IMR-90 (cell line): ENCODE measurements around the gene ZFPM1. TPM values are rescaled to one million over a fixed set of nuclear protein-coding genes. Genes with fewer than 3 reads are reported as not detected.

Source experiments
- ATAC-seq: fragments of 200-7000 bp; cut with Tn5 transposase; 2 replicates; pipeline ENCODE4 v1.9.1; 2020; ENCODE audit warnings: low read depth, mild to moderate bottlenecking, moderate library complexity
- BruUV-seq: library from RNA; stranded (reverse); fragments of 400-500 nt; replicated peaks from 2 replicates; lab custom pipeline; 2021; lab: Mats Ljungman, UMichigan
- CTCF ChIA-PET: fragments of 300-600 bp; formaldehyde crosslinking; extraction: SDS; loops from one replicate; lab custom pipeline; 2021; ENCODE audit warnings: antibody characterized with exemption; lab: Yijun Ruan, JAX
- POLR2A ChIA-PET: fragments of 300-600 bp; sonication (Branson Sonifier 250); formaldehyde crosslinking; loops from one replicate; lab custom pipeline; 2022; ENCODE audit warnings: antibody characterized with exemption; ENCODE audit not compliant: unreplicated experiment; lab: Charles Lee
- DNase-seq: peaks from one replicate; pipeline ENCODE4 v3.0.0; 2013
- H2AFZ ChIP-seq: replicated peaks from 2 replicates; pipeline ENCODE3; 2013; ENCODE audit warnings: low read length, mild to moderate bottlenecking; ENCODE audit not compliant: poor library complexity
- H2AK5ac ChIP-seq: 2 replicates; pipeline ENCODE4 v1.6.1; 2013; ENCODE audit warnings: low read depth, low read length, inconsistent platforms
- H2AK9ac ChIP-seq: replicated peaks from 2 replicates; pipeline ENCODE3; 2013; ENCODE audit warnings: mild to moderate bottlenecking, low read depth, low read length, moderate library complexity; ENCODE audit not compliant: poor library complexity
- H2BK120ac ChIP-seq: 2 replicates; pipeline ENCODE4 v1.6.1; 2013; ENCODE audit warnings: low read depth, low read length, inconsistent platforms
- H2BK15ac ChIP-seq: 3 replicates; pipeline ENCODE4 v1.6.1; 2013; ENCODE audit warnings: low read depth, low read length, inconsistent platforms
- H2BK20ac ChIP-seq: 2 replicates; pipeline ENCODE4 v1.6.1; 2013; ENCODE audit warnings: low read depth, mild to moderate bottlenecking, inconsistent platforms, low read length, moderate library complexity
- H2BK5ac ChIP-seq: 2 replicates; pipeline ENCODE4 v1.6.1; 2013; ENCODE audit warnings: mild to moderate bottlenecking, low read depth, low read length, inconsistent platforms; ENCODE audit not compliant: poor library complexity, severe bottlenecking
- H3K14ac ChIP-seq: replicated peaks from 2 replicates; pipeline ENCODE4 v1.6.1; 2013; ENCODE audit warnings: low read depth, low read length, inconsistent platforms
- H3K18ac ChIP-seq: 2 replicates; pipeline ENCODE4 v1.6.1; 2013; ENCODE audit warnings: low read depth, low read length, control low read depth
- H3K23ac ChIP-seq: 2 replicates; pipeline ENCODE4 v1.6.1; 2013; ENCODE audit warnings: low read depth, low read length, inconsistent platforms
- H3K27ac ChIP-seq: 2 replicates; pipeline ENCODE4 v1.5.1; 2013; ENCODE audit warnings: mild to moderate bottlenecking, control low read depth, low read length; ENCODE audit not compliant: insufficient read depth
- H3K27me3 ChIP-seq: 2 replicates; pipeline ENCODE4 v1.6.1; 2013; ENCODE audit warnings: low read length; ENCODE audit not compliant: control insufficient read depth, insufficient read depth
- H3K36me3 ChIP-seq: 2 replicates; pipeline ENCODE4 v1.6.1; 2013; ENCODE audit warnings: low read length, mixed read lengths; ENCODE audit not compliant: control insufficient read depth, insufficient read depth
- H3K4ac ChIP-seq: 2 replicates; pipeline ENCODE4 v1.6.1; 2013; ENCODE audit warnings: low read depth, low read length, inconsistent platforms
- H3K4me1 ChIP-seq: 2 replicates; pipeline ENCODE4 v1.6.1; 2013; ENCODE audit warnings: low read length, mixed read lengths; ENCODE audit not compliant: control insufficient read depth, insufficient read depth
- H3K4me2 ChIP-seq: 2 replicates; pipeline ENCODE4 v1.6.1; 2013; ENCODE audit warnings: low read depth, mild to moderate bottlenecking, control low read depth, low read length, moderate library complexity
- H3K4me3 ChIP-seq: 2 replicates; pipeline ENCODE4 v1.5.1; 2013; ENCODE audit warnings: low read depth, mild to moderate bottlenecking, control low read depth, low read length, moderate library complexity; ENCODE audit not compliant: insufficient read depth
- H3K56ac ChIP-seq: 2 replicates; pipeline ENCODE4 v1.6.1; 2013; ENCODE audit warnings: low read length, inconsistent platforms; ENCODE audit not compliant: insufficient read depth; ENCODE audit errors: extremely low read depth
- H3K79me1 ChIP-seq, 2 experiments: 2 replicates each; pipeline ENCODE4 v1.6.1; 2013; ENCODE audit warnings: low read length in 2 of 2, inconsistent platforms in 1 of 2, low read depth in 1 of 2
- H3K9ac ChIP-seq: 2 replicates; pipeline ENCODE4 v1.6.1; 2013; ENCODE audit warnings: low read depth, low read length, control low read depth
- H3K9me1 ChIP-seq: 2 replicates; pipeline ENCODE4 v1.6.1; 2013; ENCODE audit warnings: low read length, inconsistent platforms; ENCODE audit not compliant: insufficient read depth
- H3K9me3 ChIP-seq: 2 replicates; pipeline ENCODE4 v1.6.1; 2013; ENCODE audit warnings: low read length; ENCODE audit not compliant: control insufficient read depth, insufficient read depth
- H4K20me1 ChIP-seq: 2 replicates; pipeline ENCODE4 v1.6.1; 2013; ENCODE audit warnings: low read length, inconsistent platforms; ENCODE audit not compliant: insufficient read depth
- H4K5ac ChIP-seq: 2 replicates; pipeline ENCODE4 v1.6.1; 2013; ENCODE audit warnings: mild to moderate bottlenecking, low read depth, low read length, control low read depth
- H4K8ac ChIP-seq, 2 experiments: 2 replicates each; pipeline ENCODE4 v1.6.1; 2013; ENCODE audit warnings: low read depth in 2 of 2, low read length in 2 of 2, control low read depth in 1 of 2, inconsistent platforms in 1 of 2
- H4K91ac ChIP-seq: 2 replicates; pipeline ENCODE4 v1.6.1; 2013; ENCODE audit warnings: low read depth, low read length, inconsistent platforms; ENCODE audit not compliant: insufficient read depth
- FOS ChIP-seq: fragments of 150-350 bp; IDR thresholded peaks from 2 replicates; pipeline ENCODE4 v1.6.1; 2016; ENCODE audit warnings: low read depth, low read length
- MAFK ChIP-seq: IDR thresholded peaks from 2 replicates; pipeline ENCODE4 v1.6.1; 2012; ENCODE audit warnings: low read depth, low read length, improper control_type of control experiment
- NFE2L2 ChIP-seq: fragments of 150-350 bp; IDR thresholded peaks from 2 replicates; pipeline ENCODE4 v1.6.1; 2016; ENCODE audit warnings: low read depth, mild to moderate bottlenecking, low read length
- RCOR1 ChIP-seq: IDR thresholded peaks from 2 replicates; pipeline ENCODE4 v1.6.1; 2012; ENCODE audit warnings: mild to moderate bottlenecking, low read length, improper control_type of control experiment; ENCODE audit not compliant: insufficient replicate concordance
- RFX5 ChIP-seq: IDR thresholded peaks from 2 replicates; pipeline ENCODE4 v1.8.0; 2012; ENCODE audit warnings: low read depth, mild to moderate bottlenecking, low read length, moderate library complexity
- WGBS, 2 experiments: methylation state at CpG; one replicate each; pipeline versions ENCODE4 v1.1.5 to v1.1.7; 2013; ENCODE audit warnings: missing lambda C conversion rate in 2 of 2; ENCODE audit not compliant: insufficient read length in 1 of 2; ENCODE audit errors: extremely low coverage in 2 of 2; 5-methylcytosine and 5-hydroxymethylcytosine counted together
- dilution Hi-C: fragments of 300-500 bp; cut with HindIII; formaldehyde crosslinking; loops from one replicate; pipeline ENCODE4 v1.14.3; 2018; ENCODE audit warnings: low sequenced_read_pairs; ENCODE audit not compliant: unreplicated experiment
- in situ Hi-C: fragments of 300-500 bp; cut with MboI; formaldehyde crosslinking; loops from 3 replicates; pipeline ENCODE4 v1.14.3; 2019; ENCODE audit warnings: low sequenced_read_pairs, inconsistent platforms, mixed read lengths
- intact Hi-C: fragments of 100-400 bp; cut with micrococcal nuclease; formaldehyde crosslinking; loops from 2 replicates; pipeline ENCODE4 v1.10.0; 2022
- polyA plus RNA-seq, 3 experiments: library from polyadenylated mRNA; depleted of rRNA; stranded (reverse); fragments of >200 nt; gene quantifications; 2 replicates each; pipeline ENCODE4 v1.2.3, GENCODE V29; 2012; ENCODE audit warnings: low replicate concordance in 1 of 3
- total RNA-seq: library from RNA; depleted of rRNA; stranded (reverse); fragments of >200 nt; gene quantifications from 2 replicates; pipeline ENCODE4 v1.2.3, GENCODE V29; 2012
- TF ChIP-seq, protein P1 (sequence below): conservative IDR thresholded peaks from 2 replicates; pipeline ENCODE4 v1.5.1; 2012; ENCODE audit warnings: mild to moderate bottlenecking, low read depth, low read length, improper control_type of control experiment

ZFPM1 gene
- total and polyA plus RNA-seq, 2 of the 4 experiments (the other 2 are of a cell fraction): 0.36 to 1.1 TPM

DNA sequence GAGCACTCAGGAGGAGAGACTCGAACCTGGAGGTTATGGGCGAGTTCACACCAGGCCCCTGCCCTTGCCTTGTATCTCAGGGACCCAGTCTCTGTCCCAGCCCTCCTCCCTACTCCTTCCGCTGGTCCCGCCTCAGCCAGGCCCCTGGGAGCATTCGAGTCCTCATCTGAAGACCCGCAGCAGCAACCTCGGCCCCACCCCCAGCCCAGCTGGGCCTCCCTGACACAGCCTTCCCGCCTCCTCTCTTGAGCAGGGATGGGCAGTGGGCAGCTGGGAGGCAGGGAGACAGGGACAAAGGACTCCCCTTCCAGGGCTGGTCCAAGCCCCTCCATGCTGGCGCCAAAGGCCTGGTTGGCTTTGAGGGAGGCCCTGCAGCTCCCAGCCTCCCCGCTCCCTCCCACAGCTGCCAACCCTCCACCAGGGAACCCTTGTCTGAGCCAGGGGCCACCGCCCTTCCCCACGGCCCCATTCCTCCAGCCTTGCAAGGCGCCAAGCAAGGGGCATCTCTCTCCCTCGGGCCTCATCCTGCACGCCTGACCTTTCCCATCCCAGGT is 101.7 kb downstream of the ZFPM1 start:
- Histone ChIP-seq H3K14ac (no peak overlapping the region), H3K9me1 (no peaks in the 10 kb centered on the region), H3K23ac (no peak overlapping the region), H2BK120ac (no peak overlapping the region), H4K5ac (no peak overlapping the region), H4K20me1 (no peaks in the 10 kb centered on the region), H2BK15ac (no peak overlapping the region), H2BK5ac (no peak overlapping the region), H2BK20ac (no peak overlapping the region), H3K4me2 (no peak overlapping the region), H3K18ac (no peak overlapping the region), H3K9ac (no peak overlapping the region), H3K4me3 (no peak overlapping the region), H3K36me3 (no peaks in the 10 kb centered on the region), H3K4me1 (no peaks in the 10 kb centered on the region; the same call in 1 of the 2 replicates), H4K8ac (no peak overlapping the region), H3K9me3 (peaks cover 3% of the 10 kb centered on the region; the same call in 1 of the 2 replicates), H2AK9ac (no peak overlapping the region), H4K91ac (no peak overlapping the region), H3K4ac (no peak overlapping the region), H3K56ac (no peak overlapping the region), H2AFZ (no peak overlapping the region), H3K27me3 (peaks cover 55% of the 10 kb centered on the region), H2AK5ac (no peak overlapping the region), H3K79me1 (no peaks in the 10 kb centered on the region), H3K27ac (no peak overlapping the region)
- no TSS peak for BruUV-seq
- POLR2A ChIA-PET: no interaction called here
- DNase-seq: no peak
- 73% methylated on average over 3 of the region's 15 CpGs; no CpG with 5 or more reads in 1 of the 2 experiments for WGBS, 2 experiments
- intact Hi-C loops: no loop called here
- ATAC-seq: no peak
- CTCF ChIA-PET: no interaction called here
- no peak for TF ChIP-seq RCOR1
- no peak for TF ChIP-seq FOS
- no peak for TF ChIP-seq RFX5
- no peak for TF ChIP-seq NFE2L2
- TF ChIP-seq, protein P1, sequence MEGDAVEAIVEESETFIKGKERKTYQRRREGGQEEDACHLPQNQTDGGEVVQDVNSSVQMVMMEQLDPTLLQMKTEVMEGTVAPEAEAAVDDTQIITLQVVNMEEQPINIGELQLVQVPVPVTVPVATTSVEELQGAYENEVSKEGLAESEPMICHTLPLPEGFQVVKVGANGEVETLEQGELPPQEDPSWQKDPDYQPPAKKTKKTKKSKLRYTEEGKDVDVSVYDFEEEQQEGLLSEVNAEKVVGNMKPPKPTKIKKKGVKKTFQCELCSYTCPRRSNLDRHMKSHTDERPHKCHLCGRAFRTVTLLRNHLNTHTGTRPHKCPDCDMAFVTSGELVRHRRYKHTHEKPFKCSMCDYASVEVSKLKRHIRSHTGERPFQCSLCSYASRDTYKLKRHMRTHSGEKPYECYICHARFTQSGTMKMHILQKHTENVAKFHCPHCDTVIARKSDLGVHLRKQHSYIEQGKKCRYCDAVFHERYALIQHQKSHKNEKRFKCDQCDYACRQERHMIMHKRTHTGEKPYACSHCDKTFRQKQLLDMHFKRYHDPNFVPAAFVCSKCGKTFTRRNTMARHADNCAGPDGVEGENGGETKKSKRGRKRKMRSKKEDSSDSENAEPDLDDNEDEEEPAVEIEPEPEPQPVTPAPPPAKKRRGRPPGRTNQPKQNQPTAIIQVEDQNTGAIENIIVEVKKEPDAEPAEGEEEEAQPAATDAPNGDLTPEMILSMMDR: no peak
- TF ChIP-seq MAFK: no peak
- dilution Hi-C loops: no loop called here
- in situ Hi-C loops: no loop called here
